IPS DF 19.7 (cell line): Measurements from ENCODE around the gene PLEKHJ1.
A peak's percentile ranks its signal among the peaks of the same experiment; 100 is the strongest.
"Not testable (repeated sequence)": the region's sequence is repeated elsewhere in the genome, so short reads cannot be mapped to it uniquely, and the experiment has no call there.

ENCODE experiments used
- DNase-seq: peaks from one replicate; pipeline ENCODE4 v3.0.0-alpha.2; 2013; ENCODE audit warnings: low read depth, low spot score

Gene PLEKHJ1, protein sequence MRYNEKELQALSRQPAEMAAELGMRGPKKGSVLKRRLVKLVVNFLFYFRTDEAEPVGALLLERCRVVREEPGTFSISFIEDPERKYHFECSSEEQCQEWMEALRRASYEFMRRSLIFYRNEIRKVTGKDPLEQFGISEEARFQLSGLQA

GRCh38 chr19:2236314-2237050 lies at the start of gene PLEKHJ1, which contains the start of gene SF3A2:
PLEKHJ1 (minus strand) TSS chr19:2236329; CDS start chr19:2236248, 81 bp downstream.
SF3A2 (plus strand) TSS chr19:2236824; CDS start chr19:2243419, 6,595 bp downstream.
- DNase-seq = peak; percentile 79

GRCh38 chr19:2283835-2284507 lies 47.8 kb upstream of the PLEKHJ1 start:
- DNase-seq = no peak

DNA sequence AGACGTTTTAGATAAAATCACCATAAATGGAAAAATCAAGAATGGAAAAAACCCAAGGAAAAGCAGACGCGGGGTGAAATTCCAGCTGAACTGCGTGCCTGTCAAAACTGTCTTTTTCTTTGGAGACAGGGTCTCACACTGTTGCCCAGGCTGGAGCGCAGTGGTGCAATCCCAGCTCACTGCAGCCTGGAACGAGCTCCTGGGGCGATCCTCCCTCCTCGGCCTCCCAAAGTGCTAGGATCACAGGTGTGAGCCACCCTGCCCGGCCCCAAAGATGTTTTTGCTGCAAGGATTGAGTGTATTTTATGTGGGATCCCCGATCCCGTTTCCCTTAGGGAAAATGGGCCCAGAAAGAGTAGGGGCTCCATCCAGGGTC lies 46.7 kb upstream of the PLEKHJ1 start:
- DNase-seq = no peak

DNA sequence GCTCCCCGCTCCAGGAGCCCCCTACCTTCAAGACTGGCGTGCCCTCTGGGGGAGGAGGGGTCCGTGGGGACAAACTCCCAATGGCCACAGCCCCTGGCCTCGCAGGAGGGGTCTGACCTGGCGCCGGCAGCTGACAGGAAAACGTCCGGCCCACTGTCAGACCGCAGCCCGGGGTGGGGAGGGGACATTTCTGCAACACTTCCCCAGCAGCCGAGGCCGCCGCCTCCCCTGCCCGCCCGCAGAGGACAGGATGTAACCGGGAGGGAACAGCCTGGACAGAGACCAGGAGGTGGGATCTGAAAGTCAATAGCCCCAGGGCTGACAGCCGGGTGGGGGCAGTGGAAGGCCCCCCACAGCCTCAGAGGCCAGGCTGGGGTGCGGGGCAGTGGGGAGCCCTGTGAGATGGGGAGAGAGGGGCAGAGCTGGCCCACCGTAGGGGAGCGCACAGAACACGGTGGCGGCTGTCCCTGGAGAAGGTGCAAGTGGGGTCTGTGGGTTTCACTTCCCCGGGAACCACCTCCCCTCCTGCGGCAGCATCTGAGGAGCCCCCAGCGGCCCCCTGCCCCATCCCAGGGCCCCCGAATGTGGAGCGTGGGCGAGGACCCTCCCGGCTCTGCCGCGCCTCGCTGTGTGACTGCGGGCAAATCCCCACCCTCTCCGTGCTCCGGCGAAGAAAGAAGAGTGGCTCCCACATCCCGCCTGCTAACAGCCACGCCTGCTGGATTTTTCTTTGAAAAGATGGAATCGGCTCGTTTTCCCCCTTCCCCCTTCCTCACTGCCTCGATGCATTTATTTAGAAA lies 46.1 kb upstream of the PLEKHJ1 start, which contains the start of gene PEAK3:
PEAK3 (minus strand) TSS at position 114 of the 800 bp plus-strand sequence. CDS start 1,244 bp downstream, outside the sequence.
- no peak for DNase-seq

- not testable (repeated sequence) for DNase-seq
Measured at GRCh38 chr19:2281265-2282061, 45.3 kb upstream of the PLEKHJ1 start.

DNA sequence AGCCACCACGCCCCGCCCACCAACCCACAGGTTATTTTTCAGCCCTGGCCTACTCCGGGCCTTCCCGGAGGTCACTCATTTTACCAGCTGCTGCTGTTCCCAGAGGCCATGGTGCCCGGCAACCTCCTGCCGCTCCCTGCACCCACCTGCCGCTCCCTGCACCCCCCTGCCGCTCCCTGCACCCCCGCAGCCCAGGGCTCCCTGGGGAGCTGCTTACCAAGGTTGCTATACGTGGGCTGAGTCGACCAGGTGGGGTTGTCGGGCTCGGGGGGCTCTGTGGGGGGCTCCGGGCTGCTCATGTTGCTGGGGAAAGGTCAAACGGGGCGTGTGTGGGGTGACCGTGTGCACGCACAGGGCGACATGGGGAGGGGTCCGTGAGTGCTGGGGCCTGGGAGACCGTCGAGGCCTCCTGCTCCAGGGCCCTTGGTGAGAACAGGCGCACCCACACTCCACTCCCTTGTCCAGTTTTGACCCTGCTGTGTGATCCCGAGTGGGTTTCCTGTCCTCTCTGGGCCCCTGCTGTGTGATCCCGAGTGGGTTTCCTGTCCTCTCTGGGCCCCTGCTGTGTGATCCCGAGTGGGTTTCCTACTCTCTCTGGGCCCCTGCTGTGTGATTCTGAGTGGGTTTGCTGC lies 44.6 kb upstream of the PLEKHJ1 start:
- no peak for DNase-seq

- no peak for DNase-seq
Measured at GRCh38 chr19:2278459-2279158, 42.5 kb upstream of the PLEKHJ1 start.

GRCh38 chr19:2277138-2277537 lies 41.0 kb upstream of the PLEKHJ1 start:
- no peak for DNase-seq

DNA sequence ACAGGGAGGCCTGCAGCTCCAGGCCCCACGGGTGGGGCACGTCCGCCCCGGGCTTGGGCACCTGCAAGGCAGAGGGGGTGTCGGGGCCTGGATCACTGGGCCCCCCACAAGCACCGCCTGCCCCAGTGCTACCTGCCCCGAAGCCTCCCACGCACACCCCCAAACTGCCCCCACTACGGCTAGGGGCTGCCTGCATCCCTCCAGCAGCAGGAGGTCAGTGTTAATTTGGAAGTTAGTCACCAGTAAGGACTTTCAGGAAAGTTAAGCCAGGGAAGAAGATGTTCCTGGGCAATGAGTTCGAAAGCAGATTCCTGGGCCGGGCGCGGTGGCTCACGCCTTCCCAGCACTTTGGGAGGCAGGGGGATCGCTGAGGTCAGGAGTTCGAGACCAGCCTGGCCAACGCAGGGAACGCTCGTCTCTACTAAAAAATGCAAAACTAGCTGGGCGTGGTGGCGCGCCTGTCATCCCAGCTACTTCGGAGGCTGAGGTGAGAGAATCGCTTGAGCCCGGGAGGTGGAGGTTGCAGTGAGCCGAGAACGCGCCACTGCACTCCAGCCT lies 40.4 kb upstream of the PLEKHJ1 start:
- no peak for DNase-seq

GRCh38 chr19:2275588-2276428 lies 39.7 kb upstream of the PLEKHJ1 start:
- no peak for DNase-seq

- DNase-seq = no peak
Measured at GRCh38 chr19:2274931-2275535, 38.9 kb upstream of the PLEKHJ1 start.

- no peak for DNase-seq
Measured at GRCh38 chr19:2274185-2274711, 38.1 kb upstream of the PLEKHJ1 start.

DNA sequence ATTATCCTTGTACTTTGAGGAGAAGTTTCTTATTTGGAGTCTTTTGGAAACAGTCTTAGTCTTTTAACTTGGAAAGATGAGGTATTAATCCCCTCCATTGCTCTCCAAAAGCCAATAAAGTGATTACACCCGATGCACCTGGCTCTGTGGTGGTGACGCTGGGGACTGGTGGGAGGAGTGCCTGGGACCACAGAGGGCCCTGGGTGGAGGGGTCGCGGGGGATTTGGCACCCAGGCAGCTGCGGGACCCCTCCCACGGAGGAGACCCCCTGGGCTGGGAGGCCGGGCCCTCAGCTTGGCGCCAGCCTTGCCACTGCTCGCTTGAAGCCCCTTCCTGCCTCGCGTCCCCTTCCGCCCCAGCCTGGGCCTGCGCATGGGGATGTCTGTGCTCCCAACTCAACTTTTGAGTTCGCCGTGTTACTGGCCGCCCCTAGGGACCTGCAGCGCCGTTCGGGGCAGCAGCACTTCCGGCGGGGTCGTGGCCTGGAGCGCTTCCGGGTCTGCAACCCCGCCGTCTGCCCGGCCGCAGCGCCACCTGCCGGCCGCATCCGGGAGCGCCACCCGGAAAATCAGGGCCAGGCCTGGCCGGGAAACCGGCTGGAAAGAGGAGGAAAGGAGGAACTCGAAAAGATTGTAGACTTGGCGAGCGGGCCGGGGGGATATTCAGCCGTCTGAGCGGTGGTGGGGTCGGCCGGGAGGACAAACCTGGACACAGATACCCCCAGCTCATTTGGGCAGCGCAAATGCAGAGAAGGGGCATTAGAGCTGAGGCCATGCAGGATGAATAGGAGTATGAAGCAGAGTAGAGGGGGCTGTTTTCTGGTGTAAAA lies 37.4 kb upstream of the PLEKHJ1 start:
- no peak for DNase-seq

DNA sequence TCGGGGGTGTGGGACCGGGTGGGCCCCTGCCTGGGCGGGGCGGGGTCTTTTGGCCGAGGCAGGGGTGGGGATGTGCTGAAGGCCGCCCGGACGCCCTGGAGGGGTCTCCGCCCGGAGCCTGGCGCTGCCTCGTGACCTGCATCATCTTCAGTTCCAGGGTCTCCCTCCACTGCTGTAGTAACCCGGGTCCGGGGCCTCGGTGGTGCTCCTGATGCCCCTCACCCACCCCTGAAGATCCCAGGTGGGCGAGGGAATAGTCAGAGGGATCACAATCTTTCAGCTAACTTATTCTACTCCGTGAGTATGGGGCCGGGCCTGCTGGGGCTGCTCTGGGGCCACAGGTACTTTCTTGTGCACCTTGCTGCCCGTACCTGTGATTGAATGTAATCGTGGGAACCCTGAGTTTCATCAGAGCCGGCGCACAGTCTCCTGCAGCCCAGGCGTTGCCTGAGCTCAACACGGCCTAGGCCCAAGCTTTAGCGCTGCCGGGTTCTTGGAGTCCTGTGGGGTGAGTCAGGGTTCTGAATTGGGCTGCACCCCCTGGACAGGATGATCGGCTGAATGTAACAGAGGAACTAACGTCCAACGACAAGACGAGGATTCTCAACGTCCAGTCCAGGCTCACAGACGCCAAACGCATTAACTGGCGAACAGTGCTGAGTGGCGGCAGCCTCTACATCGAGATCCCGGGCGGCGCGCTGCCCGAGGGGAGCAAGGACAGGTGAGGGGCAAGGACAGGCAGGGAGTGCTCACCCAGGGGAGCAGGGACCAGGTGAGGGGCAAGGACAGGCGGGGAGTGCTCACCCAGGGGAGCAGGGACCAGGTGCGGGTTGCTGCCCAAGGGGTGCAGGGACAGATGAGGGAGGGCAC lies 35.3 kb upstream of the PLEKHJ1 start:
- DNase-seq = no peak

- no peak for DNase-seq
Measured at GRCh38 chr19:2270423-2271233, 34.5 kb upstream of the PLEKHJ1 start.

- no peak for DNase-seq
Measured at GRCh38 chr19:2270157-2270422, 34.0 kb upstream of the PLEKHJ1 start.
